HG03135 (cell line): ENCODE data around the gene LRRC45.

Experiments used
- ATAC-seq: cut with Tn5 transposase; IDR thresholded peaks from one replicate; pipeline ENCODE4 v1.9.1; 2021; ENCODE audit warnings: mild to moderate bottlenecking, moderate library complexity; ENCODE audit not compliant: unreplicated experiment

Gene LRRC45

GRCh38 chr17:81993729-81994592 is 29.1 kb upstream of the LRRC45 start:
- ATAC-seq = no peak

- ATAC-seq = no peak
Measured at GRCh38 chr17:81994593-81995462, 28.3 kb upstream of the LRRC45 start.

- no peak for ATAC-seq
Measured at GRCh38 chr17:81995463-81996231, 27.5 kb upstream of the LRRC45 start.

GRCh38 chr17:81996232-81996756 is 26.8 kb upstream of the LRRC45 start:
- no peak for ATAC-seq

- no peak for ATAC-seq
Measured at GRCh38 chr17:81996757-81997441, 26.2 kb upstream of the LRRC45 start.

- ATAC-seq = no peak
Measured at GRCh38 chr17:81998212-81998611, 24.9 kb upstream of the LRRC45 start.

- ATAC-seq = no peak
Measured at GRCh38 chr17:81998691-81999438, 24.2 kb upstream of the LRRC45 start.

GRCh38 chr17:81999587-81999975 is 23.5 kb upstream of the LRRC45 start:
- no peak for ATAC-seq

- ATAC-seq = no peak
Measured at GRCh38 chr17:81999976-82000802, 22.9 kb upstream of the LRRC45 start.

GRCh38 chr17:82000803-82001570 is 22.1 kb upstream of the LRRC45 start:
- ATAC-seq = no peak

- no peak for ATAC-seq
Measured at GRCh38 chr17:82001571-82002056, 21.5 kb upstream of the LRRC45 start.

GRCh38 chr17:82003411-82004381 is 19.4 kb upstream of the LRRC45 start:
- no peak for ATAC-seq

GRCh38 chr17:82004517-82005455 is 18.3 kb upstream of the LRRC45 start:
- ATAC-seq = no peak

GRCh38 chr17:82005701-82006348 is 17.3 kb upstream of the LRRC45 start:
- no peak for ATAC-seq
